NT2/D1 (cell line): ENCODE data around the gene KRTAP10-2.

ENCODE experiments used
- SUZ12 ChIP-seq: IDR thresholded peaks from 2 replicates; pipeline ENCODE4 v1.6.1; 2011; ENCODE audit not compliant: insufficient read length, insufficient read depth; ENCODE audit errors: extremely low read depth
- YY1 ChIP-seq: IDR thresholded peaks from 2 replicates; pipeline ENCODE4 v1.6.1; 2011; ENCODE audit not compliant: insufficient read length, insufficient read depth

DNA sequence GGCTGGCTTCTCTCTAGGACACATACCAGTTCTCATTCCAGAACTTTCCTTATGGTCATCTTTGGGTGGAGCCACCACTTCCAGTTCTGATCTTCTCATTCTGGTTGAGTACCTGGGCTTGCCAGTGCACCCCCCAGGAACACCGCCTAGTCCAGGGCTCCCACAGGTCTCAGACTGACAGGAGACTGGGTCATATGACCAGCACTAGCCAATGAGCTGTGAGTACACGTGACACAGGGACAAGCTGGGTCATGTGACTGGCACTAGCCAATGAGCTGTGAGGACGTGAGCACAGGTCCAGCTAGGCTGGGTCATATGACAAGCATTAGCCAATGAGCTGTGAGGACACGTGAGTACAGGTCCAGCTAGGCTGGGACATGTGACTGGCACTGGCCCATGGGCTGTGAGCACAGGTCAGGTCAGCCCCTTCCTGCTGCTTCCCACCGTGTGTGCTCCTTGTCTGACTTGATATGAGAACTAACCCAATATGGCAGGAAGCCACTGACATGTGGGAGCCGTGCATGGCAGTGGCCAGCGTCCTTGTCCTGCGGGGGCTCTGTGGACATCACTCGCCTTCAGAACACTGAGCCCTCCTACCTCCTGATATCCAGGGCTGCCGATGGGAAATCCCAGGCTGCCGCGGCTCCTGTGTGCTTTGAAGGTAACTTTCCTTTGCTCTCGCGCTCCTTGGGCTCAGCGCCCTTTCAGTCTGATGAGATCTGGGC lies 34.0 kb downstream of the KRTAP10-2 start:
- TF ChIP-seq YY1, result no peak
- no peak for TF ChIP-seq SUZ12
